SK-N-SH (cell line): Measurements from ENCODE around the gene GRK2. TPM values are rescaled to one million over a fixed set of nuclear protein-coding genes. Genes with fewer than 3 reads are reported as not detected.

Source experiments
- CTCF ChIA-PET: fragments of 300-600, 350-600 bp; formaldehyde crosslinking; extraction: SDS; loops from one replicate; lab custom pipeline; 2021; lab: Yijun Ruan, JAX
- POLR2A ChIA-PET: fragments of 350-600 bp; sonication (Branson Sonifier 250); formaldehyde crosslinking; extraction: SDS; loops from one replicate; lab custom pipeline; 2020; ENCODE audit warnings: antibody characterized with exemption, inconsistent platforms; lab: Yijun Ruan, JAX
- DNase-seq: peaks from one replicate; pipeline ENCODE4 v3.0.0; 2012
- H2AFZ ChIP-seq: fragments of 200-600 bp; sonication (generic); 2 replicates; pipeline ENCODE4 v1.8.1; 2016; ENCODE audit warnings: antibody characterized with exemption, mild to moderate bottlenecking, low read depth
- H3F3A ChIP-seq: fragments of 200-600 bp; sonication (generic); replicated peaks from 2 replicates; pipeline ENCODE3; 2016; ENCODE audit warnings: antibody characterized with exemption, mild to moderate bottlenecking; ENCODE audit not compliant: insufficient read depth
- H3K27ac ChIP-seq, 2 experiments: fragments of 200-500 bp in 1 of 2; fragments of 200-600 bp in 1 of 2; sonication (Bioruptor generic) in 1 of 2; sonication (generic), shearing (Covaris generic) in 1 of 2; 2 replicates each; pipeline versions ENCODE4 v1.5.1 to v1.6.1; 2014 to 2016; ENCODE audit warnings: low read depth in 2 of 2, inconsistent platforms in 1 of 2, low read length in 1 of 2, mild to moderate bottlenecking in 1 of 2, mixed read lengths in 1 of 2
- H3K27me3 ChIP-seq: fragments of 200-600 bp; sonication (generic), shearing (Covaris generic); 2 replicates; pipeline ENCODE4 v1.6.1; 2016; ENCODE audit warnings: mixed run types; ENCODE audit not compliant: insufficient read depth
- H3K36me3 ChIP-seq, 2 experiments: fragments of 200-500 bp in 1 of 2; fragments of 200-600 bp in 1 of 2; sonication (Bioruptor generic) in 1 of 2; sonication (generic) in 1 of 2; replicated peaks in 1 of 2; 2 replicates each; pipeline versions ENCODE3 to v1.5.1; 2014 to 2016; ENCODE audit warnings: low read length in 1 of 2, mild to moderate bottlenecking in 1 of 2; ENCODE audit not compliant: insufficient read depth in 2 of 2, control insufficient read depth in 1 of 2
- H3K4me1 ChIP-seq, 2 experiments: fragments of 200-500 bp in 1 of 2; fragments of 200-600 bp in 1 of 2; sonication (Bioruptor generic) in 1 of 2; sonication (generic), shearing (Covaris generic) in 1 of 2; 2 replicates each; pipeline versions ENCODE4 v1.5.1 to v1.6.1; 2014 to 2016; ENCODE audit warnings: low read depth in 1 of 2, low read length in 1 of 2, mixed run types in 1 of 2; ENCODE audit not compliant: insufficient read depth in 2 of 2, control insufficient read depth in 1 of 2
- H3K4me2 ChIP-seq: fragments of 200-600 bp; sonication (generic), shearing (Covaris generic); 2 replicates; pipeline ENCODE4 v1.6.1; 2017; ENCODE audit warnings: mixed run types
- H3K4me3 ChIP-seq, 2 experiments: fragments of 200-500 bp in 1 of 2; fragments of 200-600 bp in 1 of 2; sonication (Bioruptor generic) in 1 of 2; sonication (generic), shearing (Covaris generic) in 1 of 2; 2 replicates each; pipeline versions ENCODE4 v1.5.1 to v1.8.1; 2014 to 2016; ENCODE audit warnings: low read depth in 2 of 2, inconsistent platforms in 1 of 2, low read length in 1 of 2, mild to moderate bottlenecking in 1 of 2, mixed read lengths in 1 of 2, moderate library complexity in 1 of 2
- H3K79me2 ChIP-seq: fragments of 200-600 bp; sonication (generic); 2 replicates; pipeline ENCODE4 v1.8.1; 2017; ENCODE audit warnings: mild to moderate bottlenecking; ENCODE audit not compliant: insufficient read depth
- H3K9ac ChIP-seq: fragments of 200-600 bp; sonication (generic); 2 replicates; pipeline ENCODE4 v1.6.1; 2017; ENCODE audit warnings: mixed run types
- H3K9me2 ChIP-seq: fragments of 200-600 bp; sonication (generic); 2 replicates; pipeline ENCODE4 v1.6.1; 2017; ENCODE audit warnings: mixed run types
- H3K9me3 ChIP-seq: fragments of 200-600 bp; sonication (generic); 2 replicates; pipeline ENCODE4 v1.6.1; 2017; ENCODE audit warnings: mixed run types, mild to moderate bottlenecking, moderate library complexity
- H4K20me1 ChIP-seq: fragments of 200-600 bp; sonication (generic); 2 replicates; pipeline ENCODE4 v1.6.1; 2017; ENCODE audit warnings: mild to moderate bottlenecking, mixed run types; ENCODE audit not compliant: insufficient read depth
- CTCF ChIP-seq: fragments of 200-600 bp; sonication (generic); IDR thresholded peaks from 2 replicates; pipeline ENCODE4 v1.6.1; 2017; ENCODE audit warnings: antibody characterized with exemption, mild to moderate bottlenecking, moderate library complexity
- EZH2phosphoT487 ChIP-seq: fragments of 200-600 bp; sonication (generic); IDR thresholded peaks from 2 replicates; pipeline ENCODE4 v1.6.1; 2017; ENCODE audit warnings: low read depth, mixed run types, mild to moderate bottlenecking, antibody characterized with exemption, moderate library complexity, borderline replicate concordance
- FOXM1 ChIP-seq: IDR thresholded peaks from 2 replicates; pipeline ENCODE4 v1.4.0; 2012; ENCODE audit warnings: low read depth, mild to moderate bottlenecking
- GATA2 ChIP-seq: sonication (generic); formaldehyde crosslinking; IDR thresholded peaks from 2 replicates; pipeline ENCODE4 v1.5.0; 2020; ENCODE audit warnings: mild to moderate bottlenecking, missing genetic modification reagents
- IRF3 ChIP-seq: fragments of 150-350 bp; IDR thresholded peaks from 2 replicates; pipeline ENCODE4 v1.6.1; 2016; ENCODE audit warnings: mild to moderate bottlenecking, low read depth, low read length
- MEF2A ChIP-seq: IDR thresholded peaks from 2 replicates; pipeline ENCODE4 v1.4.0; 2012; ENCODE audit warnings: low read depth, borderline replicate concordance
- RAD21 ChIP-seq: IDR thresholded peaks from 2 replicates; pipeline ENCODE4 v1.6.1; 2012; ENCODE audit warnings: mild to moderate bottlenecking, low read length
- RFX5 ChIP-seq: IDR thresholded peaks from 2 replicates; pipeline ENCODE4 v1.6.1; 2012; ENCODE audit warnings: mild to moderate bottlenecking, improper control_type of control experiment, low read length
- RXRA ChIP-seq: IDR thresholded peaks from 2 replicates; pipeline ENCODE4 v1.4.0; 2012; ENCODE audit warnings: low read depth, mild to moderate bottlenecking, borderline replicate concordance
- SIN3A ChIP-seq: IDR thresholded peaks from 2 replicates; pipeline ENCODE4 v1.6.1; 2012; ENCODE audit warnings: low read depth, mild to moderate bottlenecking, low read length, moderate library complexity, borderline replicate concordance
- TAF1 ChIP-seq: IDR thresholded peaks from 2 replicates; pipeline ENCODE4 v1.6.1; 2012; ENCODE audit warnings: low read depth, mild to moderate bottlenecking, low read length, moderate library complexity, borderline replicate concordance
- TCF12 ChIP-seq: IDR thresholded peaks from 2 replicates; pipeline ENCODE4 v1.4.0; 2012
- TEAD4 ChIP-seq: IDR thresholded peaks from 2 replicates; pipeline ENCODE4 v1.4.0; 2012; ENCODE audit warnings: mild to moderate bottlenecking, borderline replicate concordance; ENCODE audit not compliant: insufficient read depth
- USF1 ChIP-seq: IDR thresholded peaks from 2 replicates; pipeline ENCODE4 v1.4.0; 2012; ENCODE audit warnings: low read depth, borderline replicate concordance
- WGBS: methylation state at CpG from one replicate; pipeline ENCODE4 v1.1.6; 2017; ENCODE audit warnings: low lambda C conversion rate; 5-methylcytosine and 5-hydroxymethylcytosine counted together
- polyA plus RNA-seq, 3 experiments: library from polyadenylated mRNA; depleted of rRNA; stranded (reverse); fragments of >200 nt; gene quantifications; 2 replicates each; pipeline ENCODE4 v1.2.3, GENCODE V29; 2012

The GRK2 gene
- polyA plus RNA-seq, 1 of the 3 experiments (the other 2 are of a cell fraction), result 48.5 TPM

GRCh38 chr11:67268081-67268961 lies 2.0 kb downstream of the GRK2 start:
- 87% methylated on average over 13 of the region's 21 CpGs for WGBS
- H2AFZ ChIP-seq, result no peak overlapping the region
- no peak overlapping the region for H3K9ac ChIP-seq
- H3K79me2 ChIP-seq, result peaks cover 58% of the 10 kb centered on the region
- no peaks in the 10 kb centered on the region for H3K9me3 ChIP-seq
- H4K20me1 ChIP-seq, result peaks cover 33% of the 10 kb centered on the region
- no peaks in the 10 kb centered on the region for H3K27me3 ChIP-seq
- ChIA-PET CTCF (interaction anchor here (0.8 to 10.0 kb wide), 7 partner anchors 8 to 108 kb away, joined by 3 to 274 read pairs (median 4); partner anchors contain the start of gene ANKRD13D), POLR2A (no interaction called here)
- no peak for DNase-seq
- TF ChIP-seq TCF12, result no peak
- TF ChIP-seq EZH2phosphoT487, result no peak
- no peak for TF ChIP-seq CTCF
- TF ChIP-seq TEAD4, result no peak
- TF ChIP-seq RAD21, result no peak
- TF ChIP-seq MEF2A, result no peak
- no peak for TF ChIP-seq GATA2 (CRISPR knock-in tag)
- no peak for TF ChIP-seq TAF1
- no peak for TF ChIP-seq FOXM1
- no peak for TF ChIP-seq IRF3
- no peak for TF ChIP-seq USF1
- TF ChIP-seq RFX5, result no peak
- no peak for TF ChIP-seq SIN3A
- TF ChIP-seq RXRA, result no peak
- H3K4me1 ChIP-seq, result peaks cover 5 to 23% of the 10 kb centered on the region in 2 experiments; a peak in 2 of 4 replicates
- no peak overlapping the region for H3K4me3 ChIP-seq
- H3K36me3 ChIP-seq, result peaks cover 0 to 8% of the 10 kb centered on the region in 2 experiments
- no peaks in the 10 kb centered on the region for H3K9me2 ChIP-seq
- H3K4me2 ChIP-seq, result peak overlapping the region; percentile 93
- no peak overlapping the region for H3K27ac ChIP-seq
- peaks cover 7% of the 10 kb centered on the region for H3F3A ChIP-seq
